ENCODE data around the gene LINC00237. TPM values are rescaled to one million over a fixed set of nuclear protein-coding genes. Genes with fewer than 3 reads are reported as not detected.

LINC00237 gene
- total and polyA plus RNA-seq, 9 of the 15 experiments (the other 6 are each of a cell fraction or from before 2014, with no cell fraction given): not detected

- Histone ChIP-seq H3K9me3 (replicated peaks; ENCODE audit: control insufficient read depth, insufficient read depth, low read depth, low read length) (no peaks in the 10 kb centered on the region), H3K27ac (ENCODE audit: extremely low read depth, low read depth, low read length) (no peak overlapping the region), H3K36me3 (ENCODE audit: control insufficient read depth, insufficient read depth, low read length) (no peaks in the 10 kb centered on the region), H2AFZ (ENCODE audit: low read depth, low read length) (no peak overlapping the region), H3K4me3 (no peak overlapping the region), H3K27me3 (ENCODE audit: control insufficient read depth in 2 of 2, insufficient read depth in 2 of 2, low read length in 2 of 2) (peaks cover 7 to 17% of the 10 kb centered on the region in 2 experiments; a peak in 3 of 5 replicates), H3K4me2 (ENCODE audit: insufficient read depth, low read length) (no peak overlapping the region), H3K79me2 (ENCODE audit: control insufficient read depth, insufficient read depth, low read length) (no peaks in the 10 kb centered on the region), H3K9me1 (ENCODE audit: control insufficient read depth, insufficient read depth, low read length) (no peaks in the 10 kb centered on the region), H3K9ac (ENCODE audit: insufficient read depth in 1 of 2, low read depth in 2 of 2, low read length in 2 of 2) (no peak overlapping the region), H3K4me1 (replicated peaks in 1 of 2; ENCODE audit: control insufficient read depth in 2 of 2, insufficient read depth in 2 of 2, low read length in 2 of 2) (peaks cover 0 to 24% of the 10 kb centered on the region in 2 experiments; a peak in 3 of 5 replicates), H4K20me1 (replicated peaks; ENCODE audit: control insufficient read depth, insufficient read depth, low read length) (no peaks in the 10 kb centered on the region)
- no peak for ATAC-seq
- intact Hi-C loops (cut with micrococcal nuclease): no loop called here
- in situ Hi-C loops (cut with MboI): no loop called here
- no peak for FAIRE-seq
- WGBS (ENCODE audit: insufficient coverage, low coverage, missing lambda C conversion rate): 80% methylated on average over 27 of the region's 35 CpGs
- no peak for DNase-seq (ENCODE audit: extremely low read depth in 1 of 4, low spot score in 3 of 4)
- TF ChIP-seq ZNF785 (CRISPR knock-in tag; IDR thresholded peaks at IDR 0.05) (no peak), ZNF311 (CRISPR knock-in tag; IDR thresholded peaks at IDR 0.05) (no peak), SRF (CRISPR knock-in tag; IDR thresholded peaks at IDR 0.05) (no peak), ZFP30 (CRISPR knock-in tag; IDR thresholded peaks at IDR 0.05; ENCODE audit: borderline replicate concordance) (no peak), FOXJ2 (tag; IDR thresholded peaks at IDR 0.05) (no peak)
- TF ChIP-seq, protein P1, sequence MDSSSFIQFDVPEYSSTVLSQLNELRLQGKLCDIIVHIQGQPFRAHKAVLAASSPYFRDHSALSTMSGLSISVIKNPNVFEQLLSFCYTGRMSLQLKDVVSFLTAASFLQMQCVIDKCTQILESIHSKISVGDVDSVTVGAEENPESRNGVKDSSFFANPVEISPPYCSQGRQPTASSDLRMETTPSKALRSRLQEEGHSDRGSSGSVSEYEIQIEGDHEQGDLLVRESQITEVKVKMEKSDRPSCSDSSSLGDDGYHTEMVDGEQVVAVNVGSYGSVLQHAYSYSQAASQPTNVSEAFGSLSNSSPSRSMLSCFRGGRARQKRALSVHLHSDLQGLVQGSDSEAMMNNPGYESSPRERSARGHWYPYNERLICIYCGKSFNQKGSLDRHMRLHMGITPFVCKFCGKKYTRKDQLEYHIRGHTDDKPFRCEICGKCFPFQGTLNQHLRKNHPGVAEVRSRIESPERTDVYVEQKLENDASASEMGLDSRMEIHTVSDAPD (CRISPR knock-in tag; IDR thresholded peaks at IDR 0.05): no peak
- TF ChIP-seq, protein P2, sequence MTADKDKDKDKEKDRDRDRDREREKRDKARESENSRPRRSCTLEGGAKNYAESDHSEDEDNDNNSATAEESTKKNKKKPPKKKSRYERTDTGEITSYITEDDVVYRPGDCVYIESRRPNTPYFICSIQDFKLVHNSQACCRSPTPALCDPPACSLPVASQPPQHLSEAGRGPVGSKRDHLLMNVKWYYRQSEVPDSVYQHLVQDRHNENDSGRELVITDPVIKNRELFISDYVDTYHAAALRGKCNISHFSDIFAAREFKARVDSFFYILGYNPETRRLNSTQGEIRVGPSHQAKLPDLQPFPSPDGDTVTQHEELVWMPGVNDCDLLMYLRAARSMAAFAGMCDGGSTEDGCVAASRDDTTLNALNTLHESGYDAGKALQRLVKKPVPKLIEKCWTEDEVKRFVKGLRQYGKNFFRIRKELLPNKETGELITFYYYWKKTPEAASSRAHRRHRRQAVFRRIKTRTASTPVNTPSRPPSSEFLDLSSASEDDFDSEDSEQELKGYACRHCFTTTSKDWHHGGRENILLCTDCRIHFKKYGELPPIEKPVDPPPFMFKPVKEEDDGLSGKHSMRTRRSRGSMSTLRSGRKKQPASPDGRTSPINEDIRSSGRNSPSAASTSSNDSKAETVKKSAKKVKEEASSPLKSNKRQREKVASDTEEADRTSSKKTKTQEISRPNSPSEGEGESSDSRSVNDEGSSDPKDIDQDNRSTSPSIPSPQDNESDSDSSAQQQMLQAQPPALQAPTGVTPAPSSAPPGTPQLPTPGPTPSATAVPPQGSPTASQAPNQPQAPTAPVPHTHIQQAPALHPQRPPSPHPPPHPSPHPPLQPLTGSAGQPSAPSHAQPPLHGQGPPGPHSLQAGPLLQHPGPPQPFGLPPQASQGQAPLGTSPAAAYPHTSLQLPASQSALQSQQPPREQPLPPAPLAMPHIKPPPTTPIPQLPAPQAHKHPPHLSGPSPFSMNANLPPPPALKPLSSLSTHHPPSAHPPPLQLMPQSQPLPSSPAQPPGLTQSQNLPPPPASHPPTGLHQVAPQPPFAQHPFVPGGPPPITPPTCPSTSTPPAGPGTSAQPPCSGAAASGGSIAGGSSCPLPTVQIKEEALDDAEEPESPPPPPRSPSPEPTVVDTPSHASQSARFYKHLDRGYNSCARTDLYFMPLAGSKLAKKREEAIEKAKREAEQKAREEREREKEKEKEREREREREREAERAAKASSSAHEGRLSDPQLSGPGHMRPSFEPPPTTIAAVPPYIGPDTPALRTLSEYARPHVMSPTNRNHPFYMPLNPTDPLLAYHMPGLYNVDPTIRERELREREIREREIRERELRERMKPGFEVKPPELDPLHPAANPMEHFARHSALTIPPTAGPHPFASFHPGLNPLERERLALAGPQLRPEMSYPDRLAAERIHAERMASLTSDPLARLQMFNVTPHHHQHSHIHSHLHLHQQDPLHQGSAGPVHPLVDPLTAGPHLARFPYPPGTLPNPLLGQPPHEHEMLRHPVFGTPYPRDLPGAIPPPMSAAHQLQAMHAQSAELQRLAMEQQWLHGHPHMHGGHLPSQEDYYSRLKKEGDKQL (CRISPR knock-in tag; IDR thresholded peaks at IDR 0.05; ENCODE audit: borderline replicate concordance): no peak
- ChIA-PET POLR2A (no interaction called here), CTCF (ENCODE audit: low intra/inter-chr PET ratio) (no interaction called here)
- BruUV-seq (replicated peaks): no TSS peak
Measured at GRCh38 chr20:21101932-21102575, 4.1 kb downstream of the LINC00237 start.
